DOHH2 (cell line): ENCODE results near the gene CCDC83.
A peak's percentile ranks its signal among the peaks of the same experiment; 100 is the strongest.

Source experiments
- H3F3A ChIP-seq: fragments of 200-600 bp; sonication (generic), shearing (Covaris generic); 2 replicates; pipeline ENCODE4 v1.6.0; 2016; ENCODE audit warnings: antibody characterized with exemption, mild to moderate bottlenecking; ENCODE audit not compliant: control insufficient read depth, insufficient read depth
- H3K27ac ChIP-seq: fragments of 200-600 bp; sonication (generic); 2 replicates; pipeline ENCODE4 v1.5.1; 2014; ENCODE audit warnings: low read depth, mild to moderate bottlenecking, low read length, moderate library complexity
- H3K27me3 ChIP-seq: fragments of 200-600 bp; sonication (generic); 2 replicates; pipeline ENCODE4 v1.6.1; 2014; ENCODE audit warnings: mild to moderate bottlenecking, low read length, mixed read lengths; ENCODE audit not compliant: control insufficient read depth
- H3K36me3 ChIP-seq: fragments of 200-600 bp; sonication (generic); 2 replicates; pipeline ENCODE4 v1.6.1; 2014; ENCODE audit warnings: mild to moderate bottlenecking, low read length, moderate library complexity, mixed read lengths; ENCODE audit not compliant: control insufficient read depth
- H3K4me1 ChIP-seq: fragments of 200-600 bp; sonication (generic); 2 replicates; pipeline ENCODE4 v1.6.1; 2014; ENCODE audit warnings: mild to moderate bottlenecking, low read length, mixed read lengths; ENCODE audit not compliant: control insufficient read depth
- H3K4me2 ChIP-seq: fragments of 200-600 bp; sonication (generic); 2 replicates; pipeline ENCODE4 v1.6.0; 2014; ENCODE audit warnings: mild to moderate bottlenecking, low read length, moderate library complexity
- H3K4me3 ChIP-seq: fragments of 200-600 bp; sonication (generic); 2 replicates; pipeline ENCODE4 v1.5.1; 2014; ENCODE audit warnings: mild to moderate bottlenecking, low read length, mixed read lengths
- H3K79me2 ChIP-seq: fragments of 200-600 bp; sonication (generic); 2 replicates; pipeline ENCODE4 v1.6.1; 2014; ENCODE audit warnings: mild to moderate bottlenecking, low read length, mixed read lengths; ENCODE audit not compliant: control insufficient read depth
- H3K9me2 ChIP-seq: fragments of 200-600 bp; sonication (generic); replicated peaks from 2 replicates; pipeline ENCODE4 v1.6.1; 2014; ENCODE audit warnings: mild to moderate bottlenecking, low read length, mixed read lengths; ENCODE audit not compliant: control insufficient read depth
- H3K9me3 ChIP-seq: fragments of 200-600 bp; sonication (generic); 2 replicates; pipeline ENCODE4 v1.6.1; 2014; ENCODE audit warnings: antibody characterized with exemption, low read length, mixed read lengths; ENCODE audit not compliant: control insufficient read depth, insufficient read depth
- H4K20me1 ChIP-seq: fragments of 200-600 bp; sonication (generic); 2 replicates; pipeline ENCODE4 v1.6.0; 2014; ENCODE audit warnings: low read depth, mild to moderate bottlenecking, antibody characterized with exemption, low read length, moderate library complexity; ENCODE audit not compliant: control insufficient read depth, insufficient read depth
- EZH2phosphoT487 ChIP-seq: fragments of 200-600 bp; sonication (generic); IDR thresholded peaks from 2 replicates; pipeline ENCODE4 v1.6.1; 2017; ENCODE audit warnings: borderline replicate concordance, mild to moderate bottlenecking, antibody characterized with exemption, low read length, moderate library complexity, mixed read lengths
- TF ChIP-seq, protein P1 (sequence below): fragments of 200-600 bp; sonication (generic); IDR thresholded peaks from one replicate; pipeline ENCODE4 v1.5.1; 2014; ENCODE audit warnings: antibody characterized with exemption, mild to moderate bottlenecking, low read depth, low read length; ENCODE audit not compliant: poor library complexity, severe bottlenecking

The CCDC83 gene

DNA sequence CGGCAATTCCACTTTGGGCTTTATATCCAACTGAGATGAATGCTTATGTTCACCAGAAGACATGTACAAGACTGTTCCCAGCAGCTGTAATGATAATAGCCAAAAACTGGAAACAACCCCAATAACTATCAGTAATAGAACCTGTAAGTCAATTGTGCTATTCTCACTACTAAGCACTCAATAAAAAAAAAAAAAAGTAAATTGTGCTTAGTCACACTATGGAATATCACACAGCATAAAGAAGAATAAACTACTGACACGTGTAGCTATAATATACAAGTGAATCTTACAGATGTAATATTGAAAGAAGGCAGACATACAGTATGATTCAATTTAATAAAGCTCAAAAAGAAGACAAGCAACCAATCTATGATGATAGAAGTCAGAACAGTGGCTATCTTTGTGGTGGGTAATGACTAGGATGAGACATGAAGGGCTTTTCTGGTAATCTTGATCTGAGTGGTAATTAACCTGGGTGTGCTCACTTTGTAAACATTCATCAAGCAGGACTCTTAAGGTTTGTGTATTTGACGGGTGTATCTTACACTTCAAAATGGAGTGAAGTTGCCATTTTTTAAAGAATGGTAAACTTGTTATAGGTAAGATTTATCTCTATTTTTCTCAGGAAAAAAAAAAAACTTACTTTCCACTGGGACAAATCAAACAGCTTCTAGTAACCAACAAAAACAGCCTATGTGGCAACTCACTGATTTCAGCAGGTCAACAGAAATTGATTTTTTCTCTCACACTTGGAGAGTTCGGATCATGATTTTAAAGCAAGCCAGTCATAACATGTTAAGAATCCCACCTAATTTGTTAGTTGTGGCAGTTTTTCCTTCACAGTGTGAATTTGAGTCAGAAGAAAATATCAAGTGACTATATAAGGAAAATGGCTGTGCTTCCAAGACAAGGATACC lies 84.2 kb downstream of the CCDC83 start:
- no peaks in the 10 kb centered on the region for H4K20me1 ChIP-seq
- no peaks in the 10 kb centered on the region for H3K9me3 ChIP-seq
- no peaks in the 10 kb centered on the region for H3K79me2 ChIP-seq
- H3K4me2 ChIP-seq: no peak overlapping the region
- no peaks in the 10 kb centered on the region for H3K9me2 ChIP-seq
- H3K36me3 ChIP-seq: no peaks in the 10 kb centered on the region
- H3K27me3 ChIP-seq: no peaks in the 10 kb centered on the region
- no peak overlapping the region for H3K4me3 ChIP-seq
- TF ChIP-seq EZH2phosphoT487: no peak
- TF ChIP-seq, protein P1, sequence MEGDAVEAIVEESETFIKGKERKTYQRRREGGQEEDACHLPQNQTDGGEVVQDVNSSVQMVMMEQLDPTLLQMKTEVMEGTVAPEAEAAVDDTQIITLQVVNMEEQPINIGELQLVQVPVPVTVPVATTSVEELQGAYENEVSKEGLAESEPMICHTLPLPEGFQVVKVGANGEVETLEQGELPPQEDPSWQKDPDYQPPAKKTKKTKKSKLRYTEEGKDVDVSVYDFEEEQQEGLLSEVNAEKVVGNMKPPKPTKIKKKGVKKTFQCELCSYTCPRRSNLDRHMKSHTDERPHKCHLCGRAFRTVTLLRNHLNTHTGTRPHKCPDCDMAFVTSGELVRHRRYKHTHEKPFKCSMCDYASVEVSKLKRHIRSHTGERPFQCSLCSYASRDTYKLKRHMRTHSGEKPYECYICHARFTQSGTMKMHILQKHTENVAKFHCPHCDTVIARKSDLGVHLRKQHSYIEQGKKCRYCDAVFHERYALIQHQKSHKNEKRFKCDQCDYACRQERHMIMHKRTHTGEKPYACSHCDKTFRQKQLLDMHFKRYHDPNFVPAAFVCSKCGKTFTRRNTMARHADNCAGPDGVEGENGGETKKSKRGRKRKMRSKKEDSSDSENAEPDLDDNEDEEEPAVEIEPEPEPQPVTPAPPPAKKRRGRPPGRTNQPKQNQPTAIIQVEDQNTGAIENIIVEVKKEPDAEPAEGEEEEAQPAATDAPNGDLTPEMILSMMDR: no peak
- H3F3A ChIP-seq: no peaks in the 10 kb centered on the region
- H3K4me1 ChIP-seq: no peaks in the 10 kb centered on the region
- H3K27ac ChIP-seq: no peak overlapping the region

GRCh38 chr11:85941380-85941973 lies 86.3 kb downstream of the CCDC83 start:
- Histone ChIP-seq H3K79me2 (no peaks in the 10 kb centered on the region), H3K4me3 (no peak overlapping the region), H3K27me3 (no peaks in the 10 kb centered on the region), H3K9me2 (no peaks in the 10 kb centered on the region), H3F3A (no peaks in the 10 kb centered on the region), H3K4me1 (peaks cover 6% of the 10 kb centered on the region; the same call in 1 of the 2 replicates), H4K20me1 (no peaks in the 10 kb centered on the region), H3K27ac (no peak overlapping the region), H3K4me2 (no peak overlapping the region), H3K36me3 (no peaks in the 10 kb centered on the region), H3K9me3 (peaks cover 10% of the 10 kb centered on the region; the same call in 1 of the 2 replicates)
- TF ChIP-seq, protein P1: peak; percentile 58
- no peak for TF ChIP-seq EZH2phosphoT487

- no peaks in the 10 kb centered on the region for H3K36me3 ChIP-seq
- no peaks in the 10 kb centered on the region for H4K20me1 ChIP-seq
- H3K4me3 ChIP-seq: no peak overlapping the region
- TF ChIP-seq EZH2phosphoT487: no peak
- TF ChIP-seq, protein P1: no peak
- H3K27me3 ChIP-seq: no peaks in the 10 kb centered on the region
- no peaks in the 10 kb centered on the region for H3K9me2 ChIP-seq
- H3F3A ChIP-seq: no peaks in the 10 kb centered on the region
- H3K4me1 ChIP-seq: peaks cover 6% of the 10 kb centered on the region; the same call in 1 of the 2 replicates
- H3K9me3 ChIP-seq: peaks cover 10% of the 10 kb centered on the region; the same call in 1 of the 2 replicates
- no peaks in the 10 kb centered on the region for H3K79me2 ChIP-seq
- H3K27ac ChIP-seq: no peak overlapping the region
- no peak overlapping the region for H3K4me2 ChIP-seq
These were observed 90.1 kb downstream of the CCDC83 start for GRCh38 chr11:85945296-85945695.
